Left lobe of liver (tissue), 2 donors: Measurements from ENCODE around the gene BPIFB4. TPM values are rescaled to one million over a fixed set of nuclear protein-coding genes. Genes with fewer than 3 reads are reported as not detected.
"Not testable (repeated sequence)": the region's sequence is repeated elsewhere in the genome, so short reads cannot be mapped to it uniquely, and the experiment has no call there.

ENCODE experiments used
- ATAC-seq: fragments of 200-7000 bp; cut with Tn5 transposase; one replicate; pipeline ENCODE4 v1.9.1; 2020; ENCODE audit warnings: mild to moderate bottlenecking, moderate library complexity
- DNase-seq: peaks from one replicate; pipeline ENCODE4 v3.0.0-alpha.2; 2020; ENCODE audit warnings: low spot score
- total RNA-seq: library from RNA; stranded (reverse); gene quantifications from one replicate; pipeline ENCODE4 v1.2.1, GENCODE V29; 2021
- donor health status: DM: no; HTN: no; CAD: no; lungs with moderate emphysema.
- donor health status: DM: no; HTN: yes; CAD: no.

Gene BPIFB4
- total RNA-seq = not detected

- ATAC-seq (no peak), DNase-seq (no peak)
Measured at GRCh38 chr20:33079259-33079658, at the start of gene BPIFB4. Gene BPIFB4 (plus strand): TSS chr20:33079643. CDS start chr20:33081527, 1,884 bp downstream.

- DNase-seq (no peak), ATAC-seq (no peak)
Measured at GRCh38 chr20:33030076-33030475, 49.4 kb upstream of the BPIFB4 start.

- no peak for ATAC-seq
- no peak for DNase-seq
Measured at GRCh38 chr20:33030569-33030968, 48.9 kb upstream of the BPIFB4 start.

GRCh38 chr20:33031531-33031930, 47.9 kb upstream of the BPIFB4 start, which contains the start of gene BPIFB6:
Gene BPIFB6 (plus strand): TSS chr20:33031648. CDS start chr20:33031648, 0 bp downstream.
- ATAC-seq (no peak), DNase-seq (no peak)

GRCh38 chr20:33032555-33032954, 46.9 kb upstream of the BPIFB4 start:
- DNase-seq (no peak), ATAC-seq (no peak)

- ATAC-seq = no peak
- DNase-seq = no peak
Measured at GRCh38 chr20:33033381-33033780, 46.1 kb upstream of the BPIFB4 start.

- no peak for DNase-seq
- ATAC-seq = no peak
Measured at GRCh38 chr20:33034115-33034514, 45.3 kb upstream of the BPIFB4 start.

GRCh38 chr20:33034901-33035492, 44.4 kb upstream of the BPIFB4 start:
- ATAC-seq (no peak), DNase-seq (no peak)

GRCh38 chr20:33037456-33037855, 42.0 kb upstream of the BPIFB4 start:
- ATAC-seq = no peak
- DNase-seq = no peak

GRCh38 chr20:33038243-33038642, 41.2 kb upstream of the BPIFB4 start:
- DNase-seq = no peak
- no peak for ATAC-seq

- no peak for DNase-seq
- ATAC-seq = no peak
Measured at GRCh38 chr20:33042430-33042829, 37.0 kb upstream of the BPIFB4 start.

GRCh38 chr20:33042983-33043730, 36.3 kb upstream of the BPIFB4 start:
- ATAC-seq (no peak), DNase-seq (no peak)

GRCh38 chr20:33043731-33044181, 35.7 kb upstream of the BPIFB4 start:
- ATAC-seq (no peak), DNase-seq (no peak)

- DNase-seq, ATAC-seq: not testable (repeated sequence)
Measured at GRCh38 chr20:33045129-33045721, 34.2 kb upstream of the BPIFB4 start.

- ATAC-seq (no peak), DNase-seq (no peak)
Measured at GRCh38 chr20:33046412-33046811, 33.0 kb upstream of the BPIFB4 start.

- DNase-seq = no peak
- ATAC-seq = no peak
Measured at GRCh38 chr20:33051333-33051732, 28.1 kb upstream of the BPIFB4 start.

- DNase-seq (no peak), ATAC-seq (no peak)
Measured at GRCh38 chr20:33053291-33054106, 25.9 kb upstream of the BPIFB4 start, which contains the start of gene BPIFB3. Gene BPIFB3 (plus strand): TSS chr20:33053903. CDS start chr20:33055436, 1,533 bp downstream.

- ATAC-seq (no peak), DNase-seq (no peak)
Measured at GRCh38 chr20:33054381-33054780, 25.1 kb upstream of the BPIFB4 start.

- ATAC-seq (no peak), DNase-seq (no peak)
Measured at GRCh38 chr20:33054791-33055190, 24.7 kb upstream of the BPIFB4 start.

GRCh38 chr20:33059136-33059535, 20.3 kb upstream of the BPIFB4 start:
- ATAC-seq (no peak), DNase-seq (no peak)
